Glutamatergic neuron (in vitro differentiated cells): ENCODE results near the gene MORF4L2. TPM values are rescaled to one million over a fixed set of nuclear protein-coding genes. Genes with fewer than 3 reads are reported as not detected.
A peak's percentile ranks its signal among the peaks of the same experiment; 100 is the strongest.

Experiments used
- DNase-seq: peaks from one replicate; pipeline ENCODE4 v3.0.0; 2022
- H3K27ac Mint-ChIP-seq: one replicate; pipeline ENCODE4 v1.8.0; 2020; ENCODE audit warnings: mild to moderate bottlenecking, mixed read lengths, inconsistent platforms; ENCODE audit not compliant: unreplicated experiment
- H3K27me3 Mint-ChIP-seq: one replicate; pipeline ENCODE4 v1.8.0; 2020; ENCODE audit warnings: mild to moderate bottlenecking, moderate library complexity, mixed read lengths, inconsistent platforms; ENCODE audit not compliant: unreplicated experiment
- H3K36me3 Mint-ChIP-seq: one replicate; pipeline ENCODE4 v1.8.0; 2020; ENCODE audit warnings: mild to moderate bottlenecking, mixed read lengths, inconsistent platforms; ENCODE audit not compliant: unreplicated experiment
- H3K4me1 Mint-ChIP-seq: one replicate; pipeline ENCODE4 v1.8.0; 2020; ENCODE audit warnings: mild to moderate bottlenecking, low read depth, mixed read lengths, inconsistent platforms; ENCODE audit not compliant: unreplicated experiment
- H3K4me3 Mint-ChIP-seq: one replicate; pipeline ENCODE4 v1.8.0; 2020; ENCODE audit warnings: mild to moderate bottlenecking, mixed read lengths, inconsistent platforms; ENCODE audit not compliant: unreplicated experiment
- H3K9me3 Mint-ChIP-seq: one replicate; pipeline ENCODE4 v1.8.0; 2020; ENCODE audit warnings: mild to moderate bottlenecking, moderate library complexity, mixed read lengths, inconsistent platforms; ENCODE audit not compliant: unreplicated experiment
- CTCF ChIP-seq: fragments of 200-600 bp; sonication (generic); IDR thresholded peaks from one replicate; pipeline ENCODE4 v1.5.0; 2021; ENCODE audit not compliant: partially characterized antibody, unreplicated experiment
- total RNA-seq: library from RNA; stranded (reverse); fragmentation: NEBNext Ultra II Directional; extraction: Animal tissue kit (Norgen Biotek cat#: 25700); gene quantifications from one replicate; pipeline ENCODE4 v1.2.1, GENCODE V29; 2021; ENCODE audit not compliant: unreplicated experiment

Gene MORF4L2
- total RNA-seq, 1 donor from 2014 or later, result 409 TPM

GRCh38 chrX:103630171-103630511, 56.4 kb downstream of the MORF4L2 start:
- Mint-ChIP-seq H3K4me1 (peaks cover 3% of the 10 kb centered on the region), H3K27ac (peak overlapping the region; percentile 85), H3K4me3 (peak overlapping the region; percentile 90), H3K27me3 (peaks cover 6% of the 10 kb centered on the region), H3K36me3 (no peaks in the 10 kb centered on the region), H3K9me3 (no peaks in the 10 kb centered on the region)
- DNase-seq, result no peak
- no peak for TF ChIP-seq CTCF

- peak overlapping the region; percentile 90 for H3K4me3 Mint-ChIP-seq
- no peaks in the 10 kb centered on the region for H3K9me3 Mint-ChIP-seq
- TF ChIP-seq CTCF, result no peak
- peak; percentile 75 for DNase-seq
- H3K4me1 Mint-ChIP-seq, result peaks cover 4% of the 10 kb centered on the region
- peaks cover 6% of the 10 kb centered on the region for H3K27me3 Mint-ChIP-seq
- peak overlapping the region; percentile 85 for H3K27ac Mint-ChIP-seq
- no peaks in the 10 kb centered on the region for H3K36me3 Mint-ChIP-seq
Measured at GRCh38 chrX:103629318-103630170, 57.0 kb downstream of the MORF4L2 start.

DNA sequence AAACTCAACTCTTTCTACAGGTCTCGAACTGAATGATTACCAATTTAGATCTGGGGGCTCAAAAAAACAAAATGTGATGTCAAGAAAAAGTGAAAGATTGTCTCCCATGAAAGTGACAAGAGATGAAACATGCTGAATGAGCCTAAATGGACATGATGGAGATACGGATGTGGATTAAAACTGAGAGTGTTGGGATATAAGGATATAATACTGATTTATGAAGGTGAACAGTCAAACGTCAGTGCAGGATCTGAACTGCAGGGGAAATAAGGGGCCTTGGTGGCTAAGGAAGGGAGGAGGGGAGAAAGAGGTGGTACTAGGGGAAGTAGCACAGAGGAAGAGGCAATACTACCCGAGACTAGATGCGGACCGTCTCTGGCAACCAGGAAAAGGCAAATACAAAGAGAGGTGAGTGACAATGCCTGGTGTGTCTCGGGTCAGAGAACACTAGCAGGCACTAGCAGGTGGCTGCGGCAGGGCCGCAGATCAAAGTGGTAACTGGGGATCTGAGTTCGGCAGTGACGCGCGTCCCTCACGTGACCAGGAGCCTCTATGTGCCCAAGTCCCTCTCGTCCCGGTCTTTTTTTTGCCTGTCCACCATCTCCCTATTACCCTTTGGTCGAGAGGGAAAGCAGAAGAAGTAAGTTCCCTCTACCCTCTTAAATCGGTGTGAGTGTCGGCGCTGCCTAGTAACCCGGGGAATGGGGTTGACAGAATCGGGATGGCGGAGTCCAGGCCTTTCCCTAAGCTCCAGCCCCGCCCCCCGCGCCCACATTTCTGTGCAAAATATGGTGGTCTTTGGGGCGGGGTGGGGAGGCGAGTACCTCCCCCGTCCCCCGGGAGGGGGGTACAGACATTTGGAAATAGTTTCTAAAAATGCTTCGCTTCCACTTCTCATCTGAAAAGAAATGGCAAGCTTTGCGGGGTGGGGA, 57.8 kb downstream of the MORF4L2 start, which contains the start of gene TCEAL1:
TCEAL1 (plus strand) TSS at position 590 of the 932 bp plus-strand sequence. CDS start 942 bp downstream, outside the sequence.
- DNase-seq, result peak; percentile 47
- TF ChIP-seq CTCF, result no peak
- H3K27me3 Mint-ChIP-seq, result peaks cover 6% of the 10 kb centered on the region
- H3K36me3 Mint-ChIP-seq, result no peaks in the 10 kb centered on the region
- peaks cover 5% of the 10 kb centered on the region for H3K4me1 Mint-ChIP-seq
- H3K9me3 Mint-ChIP-seq, result no peaks in the 10 kb centered on the region
- peak within 1 kb of the TSS; percentile 90 for H3K4me3 Mint-ChIP-seq
- H3K27ac Mint-ChIP-seq, result peak within 1 kb of the TSS; percentile 85

DNA sequence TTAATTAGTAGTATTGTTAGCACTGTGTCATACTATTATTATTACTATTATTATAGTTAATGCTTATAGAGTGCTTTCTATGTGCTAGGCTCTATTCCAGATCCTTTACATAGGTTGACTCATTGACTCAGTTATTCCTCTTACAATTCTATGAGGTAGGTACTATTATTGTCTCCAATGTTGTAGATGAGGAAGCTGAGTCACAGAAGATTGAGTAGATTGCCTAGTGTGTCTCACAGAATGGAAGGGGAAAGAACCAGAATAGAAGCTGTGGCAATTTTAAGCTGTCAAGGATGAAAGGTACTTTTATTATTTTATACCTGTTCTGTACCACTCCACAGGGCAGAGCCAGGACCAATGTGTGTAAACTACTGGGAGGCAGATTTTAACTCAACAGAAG, 59.6 kb downstream of the MORF4L2 start:
- DNase-seq, result no peak
- Mint-ChIP-seq H3K9me3 (no peaks in the 10 kb centered on the region), H3K36me3 (no peaks in the 10 kb centered on the region), H3K4me3 (no peak overlapping the region), H3K4me1 (peaks cover 5% of the 10 kb centered on the region), H3K27ac (no peak overlapping the region), H3K27me3 (peaks cover 6% of the 10 kb centered on the region)
- TF ChIP-seq CTCF, result no peak

Other genes starting within 250 kb of the MORF4L2 start
- gene RAB40A, start 167.2 kb downstream of the MORF4L2 start, total RNA-seq, result 0.47 TPM
- gene TCEAL4, start 101.2 kb downstream of the MORF4L2 start, total RNA-seq, result 56.5 TPM
- 9.0 TPM for gene TCEAL3, start 78.7 kb downstream of the MORF4L2 start, total RNA-seq
- gene TCEAL1, start 57.7 kb downstream of the MORF4L2 start, total RNA-seq, result 7.7 TPM
- not detected for gene TMEM31, start 24.2 kb upstream of the MORF4L2 start, total RNA-seq
- 0.20 TPM for gene PLP1, start 90.1 kb upstream of the MORF4L2 start, total RNA-seq
- gene RAB9B, start 145.6 kb upstream of the MORF4L2 start, total RNA-seq, result 4.5 TPM